Astrocyte (in vitro differentiated cells and primary cell): ENCODE results near the gene PJA2.

Experiments used
- CTCF ChIP-seq: IDR thresholded peaks from 2 replicates; pipeline ENCODE4 v1.5.1; 2011; ENCODE audit warnings: low read depth, mild to moderate bottlenecking, inconsistent platforms, low read length, moderate library complexity; ENCODE audit not compliant: insufficient read depth
- EZH2 ChIP-seq: IDR thresholded peaks from 2 replicates; pipeline ENCODE4 v1.6.1; 2012; ENCODE audit warnings: mild to moderate bottlenecking, low read length, inconsistent platforms; ENCODE audit not compliant: insufficient read depth

- TF ChIP-seq CTCF: no peak
- no peak for TF ChIP-seq EZH2
Measured at GRCh38 chr5:109394806-109395205, 15.0 kb downstream of the PJA2 start.
